Liver (tissue), 9 donors: ENCODE data around the gene HNRNPR. TPM values are rescaled to one million over a fixed set of nuclear protein-coding genes. Genes with fewer than 3 reads are reported as not detected.

Experiments used
- DNase-seq: peaks from one replicate; pipeline ENCODE4 v3.0.0-alpha.2; 2017; ENCODE audit warnings: low spot score
- H3K27ac ChIP-seq, 2 donors: one replicate each; pipeline ENCODE4 v1.7.0; 2013; ENCODE audit warnings: inconsistent platforms in 2 of 2, low read length in 2 of 2, control low read depth in 1 of 2, low read depth in 1 of 2, mild to moderate bottlenecking in 1 of 2
- H3K27me3 ChIP-seq, 4 donors: one replicate each; pipeline versions ENCODE4 v1.6.1 to v1.7.0; 2013; ENCODE audit warnings: low read length in 3 of 4, inconsistent platforms in 1 of 4, mild to moderate bottlenecking in 1 of 4, moderate library complexity in 1 of 4; ENCODE audit not compliant: control insufficient read depth in 4 of 4, insufficient read depth in 4 of 4
- H3K36me3 ChIP-seq, 4 donors: one replicate each; pipeline versions ENCODE4 v1.6.1 to v1.7.0; 2013; ENCODE audit warnings: low read length in 3 of 4, mild to moderate bottlenecking in 3 of 4, low read depth in 1 of 4, moderate library complexity in 1 of 4; ENCODE audit not compliant: control insufficient read depth in 4 of 4, insufficient read depth in 3 of 4
- H3K4me1 ChIP-seq, 4 donors: one replicate each; pipeline versions ENCODE4 v1.6.1 to v1.7.0; 2013; ENCODE audit warnings: low read length in 3 of 4, mild to moderate bottlenecking in 3 of 4, moderate library complexity in 1 of 4; ENCODE audit not compliant: control insufficient read depth in 4 of 4, insufficient read depth in 4 of 4
- H3K4me3 ChIP-seq, 3 donors: one replicate each; pipeline versions ENCODE4 v1.6.1 to v1.7.0; 2013; ENCODE audit warnings: low read length in 3 of 3, control low read depth in 1 of 3, low read depth in 1 of 3, mild to moderate bottlenecking in 1 of 3
- H3K9ac ChIP-seq, 2 donors: one replicate each; pipeline ENCODE4 v1.7.0; 2013; ENCODE audit warnings: low read length in 2 of 2, mild to moderate bottlenecking in 2 of 2, moderate library complexity in 2 of 2, control low read depth in 1 of 2, low read depth in 1 of 2
- H3K9me3 ChIP-seq, 4 donors: one replicate each; pipeline versions ENCODE4 v1.6.1 to v1.7.0; 2013; ENCODE audit warnings: low read length in 3 of 4; ENCODE audit not compliant: control insufficient read depth in 4 of 4
- CTCF ChIP-seq: fragments of 150-350 bp; IDR thresholded peaks from 2 replicates; pipeline ENCODE4 v1.5.1; 2017; ENCODE audit warnings: improper control_type of control experiment, low read depth, low read length; ENCODE audit not compliant: missing input control
- EGR1 ChIP-seq, 2 donors: IDR thresholded peaks; 2 replicates each; pipeline ENCODE4 v1.6.1; 2016 to 2018; ENCODE audit warnings: antibody characterized with exemption in 2 of 2, low read depth in 2 of 2
- FOXA1 ChIP-seq: IDR thresholded peaks from 2 replicates; pipeline ENCODE4 v1.6.1; 2016; ENCODE audit warnings: antibody characterized with exemption
- FOXA2 ChIP-seq: IDR thresholded peaks from 2 replicates; pipeline ENCODE4 v1.6.1; 2016; ENCODE audit warnings: antibody characterized with exemption
- GABPA ChIP-seq, 2 donors: IDR thresholded peaks in 1 of 2; conservative IDR thresholded peaks in 1 of 2; 2 replicates each; pipeline ENCODE4 v1.6.1; 2016; ENCODE audit warnings: antibody characterized with exemption in 2 of 2, mild to moderate bottlenecking in 1 of 2, moderate library complexity in 1 of 2
- HNF4A ChIP-seq, 2 donors: conservative IDR thresholded peaks; 2 replicates each; pipeline ENCODE4 v1.6.1; 2016; ENCODE audit warnings: antibody characterized with exemption in 2 of 2, mild to moderate bottlenecking in 2 of 2
- HNF4G ChIP-seq: IDR thresholded peaks from 2 replicates; pipeline ENCODE4 v1.6.1; 2016; ENCODE audit warnings: antibody characterized with exemption
- JUND ChIP-seq, 2 donors: IDR thresholded peaks; 2 replicates each; pipeline ENCODE4 v1.6.1; 2016; ENCODE audit warnings: antibody characterized with exemption in 2 of 2
- NR2F2 ChIP-seq: IDR thresholded peaks from 2 replicates; pipeline ENCODE4 v1.6.1; 2016; ENCODE audit warnings: antibody characterized with exemption
- RAD21 ChIP-seq, 2 donors: IDR thresholded peaks; 2 replicates each; pipeline ENCODE4 v1.6.1; 2016; ENCODE audit warnings: antibody characterized with exemption in 2 of 2, mild to moderate bottlenecking in 2 of 2
- RXRA ChIP-seq, 2 donors: IDR thresholded peaks; 2 replicates each; pipeline ENCODE4 v1.6.1; 2017 to 2018; ENCODE audit warnings: antibody characterized with exemption in 2 of 2, mild to moderate bottlenecking in 1 of 2
- SP1 ChIP-seq: IDR thresholded peaks from 2 replicates; pipeline ENCODE4 v1.6.1; 2018; ENCODE audit warnings: antibody characterized with exemption, mild to moderate bottlenecking
- TAF1 ChIP-seq: conservative IDR thresholded peaks from 2 replicates; pipeline ENCODE4 v1.6.1; 2016; ENCODE audit warnings: antibody characterized with exemption, mild to moderate bottlenecking
- YY1 ChIP-seq: IDR thresholded peaks from 2 replicates; pipeline ENCODE4 v1.6.1; 2016; ENCODE audit warnings: antibody characterized with exemption, mild to moderate bottlenecking
- WGBS: extraction: QIAGEN DNeasy Blood & Tissue Kit; methylation state at CpG from one replicate; pipeline ENCODE4 v1.1.7; 2013; 5-methylcytosine and 5-hydroxymethylcytosine counted together
- polyA plus RNA-seq, 2 donors: library from polyadenylated mRNA; stranded (reverse) in 1 of 2; unstranded in 1 of 2; fragments of 200-250 nt in 1 of 2; fragments of >200 nt in 1 of 2; fragmentation: Nextera tagmentation in 1 of 2; extraction: Ambion mirVana in 1 of 2; gene quantifications; one replicate each; pipeline versions ENCODE4 v1.2.1 to v1.2.3, GENCODE V29; 2013 to 2015
- total RNA-seq, 2 donors: library from RNA; depleted of rRNA; stranded (reverse); fragments of >200 nt; gene quantifications; one replicate each; pipeline ENCODE4 v1.2.3, GENCODE V29; 2014
- TF ChIP-seq, protein P1 (sequence below): IDR thresholded peaks from 2 replicates; pipeline ENCODE4 v1.6.1; 2016; ENCODE audit warnings: antibody characterized with exemption, mild to moderate bottlenecking
- TF ChIP-seq, protein P2 (sequence below): IDR thresholded peaks from 2 replicates; pipeline ENCODE4 v1.6.1; 2016; ENCODE audit warnings: antibody characterized with exemption
- TF ChIP-seq, protein P3 (sequence below): IDR thresholded peaks from 2 replicates; pipeline ENCODE4 v1.6.1; 2016; ENCODE audit warnings: antibody characterized with exemption
- donor health status: healthy.
- donor health status: healthy.
- donor health status: healthy.
- donor health status: healthy.
- donor health status: healthy.

The HNRNPR gene
- total and polyA plus RNA-seq, 4 donors: 31.2 to 57.0 (median 38.4) TPM

DNA sequence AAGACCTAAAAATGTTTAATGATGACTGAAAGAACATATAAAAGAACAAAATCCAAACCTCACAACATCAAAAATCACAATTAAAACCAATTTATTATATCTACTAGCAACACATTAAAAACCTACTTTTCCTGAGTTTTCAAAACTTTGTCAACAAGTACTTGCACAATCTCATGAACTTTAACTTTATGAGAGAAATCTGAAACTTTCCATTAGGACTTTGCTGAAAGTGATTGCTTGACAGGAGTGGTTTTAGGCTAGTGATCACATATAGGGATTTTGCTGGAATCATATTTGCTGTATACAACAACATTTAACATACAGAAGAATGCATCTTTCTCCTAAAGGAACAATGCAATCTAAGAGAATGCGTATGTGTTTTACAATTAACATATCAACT lies 13.2 kb downstream of the HNRNPR start (continued):
- TF ChIP-seq, protein P1, sequence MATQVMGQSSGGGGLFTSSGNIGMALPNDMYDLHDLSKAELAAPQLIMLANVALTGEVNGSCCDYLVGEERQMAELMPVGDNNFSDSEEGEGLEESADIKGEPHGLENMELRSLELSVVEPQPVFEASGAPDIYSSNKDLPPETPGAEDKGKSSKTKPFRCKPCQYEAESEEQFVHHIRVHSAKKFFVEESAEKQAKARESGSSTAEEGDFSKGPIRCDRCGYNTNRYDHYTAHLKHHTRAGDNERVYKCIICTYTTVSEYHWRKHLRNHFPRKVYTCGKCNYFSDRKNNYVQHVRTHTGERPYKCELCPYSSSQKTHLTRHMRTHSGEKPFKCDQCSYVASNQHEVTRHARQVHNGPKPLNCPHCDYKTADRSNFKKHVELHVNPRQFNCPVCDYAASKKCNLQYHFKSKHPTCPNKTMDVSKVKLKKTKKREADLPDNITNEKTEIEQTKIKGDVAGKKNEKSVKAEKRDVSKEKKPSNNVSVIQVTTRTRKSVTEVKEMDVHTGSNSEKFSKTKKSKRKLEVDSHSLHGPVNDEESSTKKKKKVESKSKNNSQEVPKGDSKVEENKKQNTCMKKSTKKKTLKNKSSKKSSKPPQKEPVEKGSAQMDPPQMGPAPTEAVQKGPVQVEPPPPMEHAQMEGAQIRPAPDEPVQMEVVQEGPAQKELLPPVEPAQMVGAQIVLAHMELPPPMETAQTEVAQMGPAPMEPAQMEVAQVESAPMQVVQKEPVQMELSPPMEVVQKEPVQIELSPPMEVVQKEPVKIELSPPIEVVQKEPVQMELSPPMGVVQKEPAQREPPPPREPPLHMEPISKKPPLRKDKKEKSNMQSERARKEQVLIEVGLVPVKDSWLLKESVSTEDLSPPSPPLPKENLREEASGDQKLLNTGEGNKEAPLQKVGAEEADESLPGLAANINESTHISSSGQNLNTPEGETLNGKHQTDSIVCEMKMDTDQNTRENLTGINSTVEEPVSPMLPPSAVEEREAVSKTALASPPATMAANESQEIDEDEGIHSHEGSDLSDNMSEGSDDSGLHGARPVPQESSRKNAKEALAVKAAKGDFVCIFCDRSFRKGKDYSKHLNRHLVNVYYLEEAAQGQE: no peak
- TF ChIP-seq FOXA2 (peak; percentile 63), EGR1 (IDR thresholded peaks at IDR 0.05; ENCODE audit: low read depth in 2 of 2) (peak in 1 of 2 donors; percentile 78), HNF4G (no peak), YY1 (peak; percentile 9)

DNA sequence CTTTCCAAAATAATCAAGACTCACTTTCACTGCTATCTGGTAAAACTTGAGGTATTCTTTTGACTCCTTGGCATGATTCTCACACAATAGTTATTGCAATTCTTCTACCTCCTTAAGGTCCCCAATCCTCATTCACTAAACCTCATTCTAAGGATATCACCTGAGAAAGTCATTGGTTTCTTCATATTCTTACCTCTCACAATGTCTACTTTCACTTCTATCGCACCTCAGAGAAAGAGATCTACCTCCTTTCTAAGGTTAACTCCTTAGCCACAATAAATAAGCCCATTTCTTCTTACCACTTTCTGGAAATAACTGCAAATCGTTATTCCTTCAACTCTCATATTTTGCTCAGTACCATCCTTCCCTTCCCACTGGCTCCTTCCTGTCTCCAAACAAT lies 18.7 kb downstream of the HNRNPR start:
- Histone ChIP-seq H3K4me3 (no peak overlapping the region), H3K27ac (no peak overlapping the region), H3K4me1 (peaks cover 0 to 3% (median 1%) of the 10 kb centered on the region in 4 donors), H3K36me3 (peaks cover 2 to 45% (median 24%) of the 10 kb centered on the region in 4 donors), H3K9ac (no peak overlapping the region), H3K9me3 (no peaks in the 10 kb centered on the region), H3K27me3 (no peaks in the 10 kb centered on the region)
- TF ChIP-seq SP1 (no peak), HNF4A (conservative IDR thresholded peaks at IDR 0.05) (no peak), GABPA (IDR thresholded peaks at IDR 0.05 in 1 of 2, conservative IDR thresholded peaks at IDR 0.05 in 1 of 2) (no peak), YY1 (no peak), CTCF (no peak), RXRA (IDR thresholded peaks at IDR 0.05) (no peak), RAD21 (IDR thresholded peaks at IDR 0.05) (no peak), HNF4G (no peak), NR2F2 (no peak), FOXA2 (no peak)
- TF ChIP-seq, protein P2, sequence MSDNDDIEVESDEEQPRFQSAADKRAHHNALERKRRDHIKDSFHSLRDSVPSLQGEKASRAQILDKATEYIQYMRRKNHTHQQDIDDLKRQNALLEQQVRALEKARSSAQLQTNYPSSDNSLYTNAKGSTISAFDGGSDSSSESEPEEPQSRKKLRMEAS: no peak
- 89% methylated on average over 2 of the region's 2 CpGs for WGBS
- DNase-seq: no peak

DNA sequence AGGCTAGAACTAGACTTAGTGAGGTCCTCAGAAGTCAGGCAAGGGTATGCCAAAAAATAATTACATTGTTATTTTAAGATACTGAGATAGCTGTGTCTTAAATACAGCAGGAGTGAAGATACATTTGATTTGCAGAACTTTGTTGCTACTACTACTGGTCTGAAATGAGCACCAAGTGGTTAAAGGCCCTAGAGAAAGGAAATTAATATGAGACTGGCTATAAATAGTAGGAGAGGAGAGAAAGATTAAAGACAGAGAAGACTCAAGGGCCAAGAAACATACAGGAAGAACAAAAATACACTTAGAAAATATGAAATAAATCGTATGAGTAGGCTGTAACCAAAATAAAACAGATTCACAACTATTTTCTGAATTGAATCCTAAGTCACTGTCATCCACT lies 21.3 kb downstream of the HNRNPR start:
- TF ChIP-seq FOXA1 (no peak), FOXA2 (no peak), HNF4A (conservative IDR thresholded peaks at IDR 0.05) (no peak), HNF4G (no peak), JUND (IDR thresholded peaks at IDR 0.05) (no peak), EGR1 (IDR thresholded peaks at IDR 0.05; ENCODE audit: low read depth in 2 of 2) (no peak), TAF1 (no peak), RAD21 (IDR thresholded peaks at IDR 0.05) (no peak)
- TF ChIP-seq, protein P3, sequence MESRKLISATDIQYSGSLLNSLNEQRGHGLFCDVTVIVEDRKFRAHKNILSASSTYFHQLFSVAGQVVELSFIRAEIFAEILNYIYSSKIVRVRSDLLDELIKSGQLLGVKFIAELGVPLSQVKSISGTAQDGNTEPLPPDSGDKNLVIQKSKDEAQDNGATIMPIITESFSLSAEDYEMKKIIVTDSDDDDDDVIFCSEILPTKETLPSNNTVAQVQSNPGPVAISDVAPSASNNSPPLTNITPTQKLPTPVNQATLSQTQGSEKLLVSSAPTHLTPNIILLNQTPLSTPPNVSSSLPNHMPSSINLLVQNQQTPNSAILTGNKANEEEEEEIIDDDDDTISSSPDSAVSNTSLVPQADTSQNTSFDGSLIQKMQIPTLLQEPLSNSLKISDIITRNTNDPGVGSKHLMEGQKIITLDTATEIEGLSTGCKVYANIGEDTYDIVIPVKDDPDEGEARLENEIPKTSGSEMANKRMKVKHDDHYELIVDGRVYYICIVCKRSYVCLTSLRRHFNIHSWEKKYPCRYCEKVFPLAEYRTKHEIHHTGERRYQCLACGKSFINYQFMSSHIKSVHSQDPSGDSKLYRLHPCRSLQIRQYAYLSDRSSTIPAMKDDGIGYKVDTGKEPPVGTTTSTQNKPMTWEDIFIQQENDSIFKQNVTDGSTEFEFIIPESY: no peak
- TF ChIP-seq, protein P1: no peak
- no peaks in the 10 kb centered on the region for H3K27me3 ChIP-seq
- 67% methylated on average over 1 of the region's 1 CpG for WGBS
- no peak for DNase-seq
- H3K27ac ChIP-seq: no peak overlapping the region
- peaks cover 4 to 56% (median 34%) of the 10 kb centered on the region in 4 donors for H3K36me3 ChIP-seq
- H3K9me3 ChIP-seq: no peaks in the 10 kb centered on the region
- no peaks in the 10 kb centered on the region for H3K4me1 ChIP-seq
- no peak overlapping the region for H3K9ac ChIP-seq
- no peak overlapping the region for H3K4me3 ChIP-seq
